Upper lobe of left lung (tissue), 4 donors: Measurements from ENCODE around the gene COL23A1.

Experiments used
- POLR2A ChIP-seq, 4 donors: fragments of 450-650 bp; IDR thresholded peaks; one replicate each; pipeline ENCODE4 v1.5.1; 2016 to 2017; ENCODE audit warnings: antibody characterized with exemption in 4 of 4, mild to moderate bottlenecking in 2 of 4
- TF ChIP-seq, protein P1 (sequence below), 6 experiments: fragments of 450-650 bp in 4 of 6; fragments of 200-600 bp in 2 of 6; sonication (generic) in 2 of 6; IDR thresholded peaks; one replicate each; pipeline ENCODE4 v1.5.1; 2016 to 2019; ENCODE audit warnings: antibody characterized with exemption in 6 of 6

- TF ChIP-seq, protein P1, sequence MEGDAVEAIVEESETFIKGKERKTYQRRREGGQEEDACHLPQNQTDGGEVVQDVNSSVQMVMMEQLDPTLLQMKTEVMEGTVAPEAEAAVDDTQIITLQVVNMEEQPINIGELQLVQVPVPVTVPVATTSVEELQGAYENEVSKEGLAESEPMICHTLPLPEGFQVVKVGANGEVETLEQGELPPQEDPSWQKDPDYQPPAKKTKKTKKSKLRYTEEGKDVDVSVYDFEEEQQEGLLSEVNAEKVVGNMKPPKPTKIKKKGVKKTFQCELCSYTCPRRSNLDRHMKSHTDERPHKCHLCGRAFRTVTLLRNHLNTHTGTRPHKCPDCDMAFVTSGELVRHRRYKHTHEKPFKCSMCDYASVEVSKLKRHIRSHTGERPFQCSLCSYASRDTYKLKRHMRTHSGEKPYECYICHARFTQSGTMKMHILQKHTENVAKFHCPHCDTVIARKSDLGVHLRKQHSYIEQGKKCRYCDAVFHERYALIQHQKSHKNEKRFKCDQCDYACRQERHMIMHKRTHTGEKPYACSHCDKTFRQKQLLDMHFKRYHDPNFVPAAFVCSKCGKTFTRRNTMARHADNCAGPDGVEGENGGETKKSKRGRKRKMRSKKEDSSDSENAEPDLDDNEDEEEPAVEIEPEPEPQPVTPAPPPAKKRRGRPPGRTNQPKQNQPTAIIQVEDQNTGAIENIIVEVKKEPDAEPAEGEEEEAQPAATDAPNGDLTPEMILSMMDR (IDR thresholded peaks at IDR 0.05), result no peak
- TF ChIP-seq POLR2A (IDR thresholded peaks at IDR 0.05), result no peak
These were observed 296.4 kb downstream of the COL23A1 start for GRCh38 chr5:178293815-178294214.
